Measurements from ENCODE around the gene ACTN4.
A peak's percentile ranks its signal among the peaks of the same experiment; 100 is the strongest.

The ACTN4 gene

DNA sequence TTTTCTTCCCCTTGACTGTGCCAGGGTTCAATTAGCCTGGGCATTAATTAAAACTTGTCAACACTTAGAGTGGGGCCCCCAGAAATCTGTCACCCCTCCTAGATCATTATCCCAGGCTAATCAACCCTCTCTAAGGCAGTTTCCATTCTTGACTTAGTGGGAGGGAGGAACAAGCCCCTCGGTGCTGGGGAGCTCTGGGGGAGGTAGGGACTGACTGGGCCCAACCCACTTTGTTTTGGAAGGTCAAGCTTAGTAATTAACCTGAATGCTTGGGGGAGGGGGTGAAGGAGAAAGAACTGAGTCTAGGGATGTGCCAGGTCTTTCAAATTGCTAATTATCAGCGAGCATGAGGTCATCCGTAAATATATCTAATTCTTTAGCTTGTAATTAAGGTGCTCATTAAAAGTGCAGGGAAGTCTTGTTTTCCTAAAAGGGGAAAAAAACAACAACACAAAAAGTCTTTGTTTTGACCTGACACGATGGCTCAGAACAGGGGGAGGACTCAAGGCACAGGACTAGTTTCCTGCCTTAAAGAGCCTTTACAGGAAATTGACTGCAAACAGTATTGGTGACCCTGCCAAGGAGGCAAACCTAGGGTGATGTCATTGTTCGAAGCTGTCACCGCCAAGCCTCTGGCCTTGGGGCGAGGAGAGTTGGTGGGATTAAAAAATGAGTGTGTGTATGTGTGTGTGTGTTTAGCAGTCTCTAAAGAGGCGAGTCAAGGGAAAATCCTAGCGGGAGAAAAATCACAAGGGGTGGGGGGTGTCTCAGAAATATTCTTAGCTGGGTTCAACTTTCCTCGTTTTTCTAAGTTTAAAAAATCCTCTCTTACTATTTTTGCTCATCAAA, 19.4 kb downstream of the ACTN4 start:
- no peak overlapping the region for H3K4me3 ChIP-seq (ENCODE audit: low read length)
- DNase-seq (ENCODE audit: low read depth) = peak; percentile 98
- no peak for TF ChIP-seq CTCF (conservative IDR thresholded peaks at IDR 0.05; ENCODE audit: low read depth, low read length)

DNA sequence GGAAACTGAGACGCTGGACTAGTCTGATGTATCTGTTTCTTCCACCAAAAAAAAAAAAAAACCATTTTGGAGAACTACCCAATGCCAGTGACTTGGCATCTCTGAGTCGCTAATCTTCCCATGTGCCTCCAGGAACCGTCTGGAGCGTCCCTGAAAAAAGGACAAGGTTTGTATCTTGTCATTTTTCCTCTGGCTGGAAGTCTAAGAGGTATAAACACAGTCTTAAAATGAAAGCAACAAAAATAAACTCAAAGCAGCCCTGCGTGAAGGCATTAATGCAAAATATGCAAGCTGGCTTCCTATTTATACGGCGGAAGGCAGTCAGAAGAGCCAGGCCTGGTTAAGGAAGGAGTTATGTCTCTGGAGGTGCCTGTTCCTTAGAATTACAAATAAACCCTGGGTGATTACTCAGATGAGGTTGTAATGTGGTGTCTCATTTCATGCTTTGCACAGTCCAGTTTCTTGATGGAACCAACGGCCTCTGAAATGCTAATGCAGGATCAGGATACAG, 20.3 kb downstream of the ACTN4 start:
- DNase-seq (ENCODE audit: low read depth) = peak; percentile 66
- no peak for TF ChIP-seq CTCF (conservative IDR thresholded peaks at IDR 0.05; ENCODE audit: low read depth, low read length)
- no peak overlapping the region for H3K4me3 ChIP-seq (ENCODE audit: low read length)

DNA sequence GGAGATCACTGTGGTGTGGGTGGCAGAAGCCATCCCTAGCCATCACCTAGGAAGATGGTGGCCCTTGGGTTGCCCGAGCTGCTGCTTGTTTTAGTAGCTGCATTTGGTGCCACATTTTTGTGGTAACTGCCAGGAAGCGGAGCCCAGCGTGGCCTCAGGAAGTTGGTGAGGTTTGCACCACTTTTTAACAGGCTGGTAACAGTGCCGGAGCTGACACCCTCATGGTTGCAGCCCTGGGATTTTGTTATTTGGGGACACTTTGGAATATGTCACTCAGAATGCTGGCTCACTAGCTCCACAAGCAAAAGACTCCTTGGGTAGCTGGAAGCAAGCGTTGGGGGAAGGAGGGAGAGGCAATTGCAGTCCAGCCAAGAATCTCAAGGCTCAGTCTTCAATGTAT, 22.1 kb downstream of the ACTN4 start:
- TF ChIP-seq CTCF (conservative IDR thresholded peaks at IDR 0.05; ENCODE audit: low read depth, low read length) = no peak

DNA sequence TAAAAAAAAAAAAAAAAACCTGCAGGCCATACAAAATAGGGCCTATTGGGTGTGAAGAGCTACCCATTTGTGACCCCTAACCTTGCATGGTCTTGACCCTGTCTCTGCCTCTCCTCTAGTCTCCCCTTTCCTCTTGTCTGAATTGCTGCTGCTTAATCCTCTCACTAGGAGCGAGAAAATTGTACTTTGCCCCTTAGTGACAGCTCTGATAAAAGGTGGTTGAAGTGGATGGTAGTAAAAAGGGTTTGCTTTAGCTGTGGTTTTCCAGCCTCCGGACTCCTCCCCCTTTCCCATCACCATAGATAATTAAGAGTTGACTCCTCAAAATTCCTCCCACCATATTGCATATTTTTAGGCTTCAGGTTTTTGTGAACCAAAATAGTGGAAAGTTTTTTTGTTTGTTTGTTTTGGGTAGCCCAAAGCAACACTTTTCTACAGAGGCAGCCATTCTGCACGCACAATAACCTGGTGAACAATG, 23.5 kb downstream of the ACTN4 start:
- DNase-seq (ENCODE audit: low read depth) = no peak
- no peak for TF ChIP-seq CTCF (conservative IDR thresholded peaks at IDR 0.05; ENCODE audit: low read depth, low read length)

More for the DNA sequence above, 22.1 kb downstream of the ACTN4 start:
- no peak overlapping the region for H3K4me3 ChIP-seq (ENCODE audit: low read length)
- no peak for DNase-seq (ENCODE audit: low read depth)

GRCh38 chr19:38671654-38672053, 24.2 kb downstream of the ACTN4 start:
- no peak overlapping the region for H3K4me3 ChIP-seq (ENCODE audit: low read length)
- no peak for TF ChIP-seq CTCF (conservative IDR thresholded peaks at IDR 0.05; ENCODE audit: low read depth, low read length)
- DNase-seq (ENCODE audit: low read depth) = no peak

More for the DNA sequence above, 23.5 kb downstream of the ACTN4 start:
- no peak overlapping the region for H3K4me3 ChIP-seq (ENCODE audit: low read length)

GRCh38 chr19:38673030-38673429, 25.6 kb downstream of the ACTN4 start:
- DNase-seq (ENCODE audit: low read depth) = no peak
- H3K4me3 ChIP-seq (ENCODE audit: low read length) = no peak overlapping the region
- TF ChIP-seq CTCF (conservative IDR thresholded peaks at IDR 0.05; ENCODE audit: low read depth, low read length) = no peak
